ENCODE measurements around the gene ZNF653. TPM values are rescaled to one million over a fixed set of nuclear protein-coding genes. Genes with fewer than 3 reads are reported as not detected.

Gene ZNF653
- total and polyA plus RNA-seq, 9 of the 15 experiments (the other 6 are each of a cell fraction or from before 2014, with no cell fraction given), result 1.6 to 8.0 (median 4.2) TPM; not detected in 2

GRCh38 chr19:11505032-11505503 is 571 bp downstream of the ZNF653 start (continued):
- TF ChIP-seq PRDM10 (IDR thresholded peaks at IDR 0.05; ENCODE audit: partially characterized antibody) (peak; percentile 67), EZH2 (IDR thresholded peaks at IDR 0.05; ENCODE audit: borderline replicate concordance, low read depth, low read length) (no peak), ZC3H4 (CRISPR knock-in tag; IDR thresholded peaks at IDR 0.05; ENCODE audit: borderline replicate concordance) (no peak), ZNF583 (CRISPR knock-in tag; IDR thresholded peaks at IDR 0.05) (no peak), ZNF398 (CRISPR knock-in tag; IDR thresholded peaks at IDR 0.05) (no peak), POLR3A (IDR thresholded peaks at IDR 0.05; ENCODE audit: borderline replicate concordance, extremely low read depth, insufficient read depth, insufficient read length) (no peak), CGGBP1 (CRISPR knock-in tag; IDR thresholded peaks at IDR 0.05) (no peak), MGA (IDR thresholded peaks at IDR 0.05) (no peak), ATF4 (CRISPR knock-in tag; IDR thresholded peaks at IDR 0.05) (no peak)

Data from K562 (cell line).